Calu3 (cell line): ENCODE data around the gene ANO2. TPM values are rescaled to one million over a fixed set of nuclear protein-coding genes. Genes with fewer than 3 reads are reported as not detected.

Experiments
- BruUV-seq: library from RNA; stranded (reverse); fragments of 400-500 nt; replicated peaks from 2 replicates; lab custom pipeline; 2021; lab: Mats Ljungman, UMichigan
- CTCF ChIA-PET: fragments of 300-600 bp; sonication (Branson Sonifier 250); formaldehyde crosslinking; loops from one replicate; lab custom pipeline; 2022; ENCODE audit warnings: antibody characterized with exemption; lab: Charles Lee
- DNase-seq: peaks from one replicate; pipeline ENCODE4 v3.0.0; 2022
- H3K27ac Mint-ChIP-seq: one replicate; pipeline ENCODE4 v1.8.0; 2022; ENCODE audit warnings: mixed read lengths; ENCODE audit not compliant: unreplicated experiment
- H3K27me3 Mint-ChIP-seq: one replicate; pipeline ENCODE4 v1.8.0; 2022; ENCODE audit warnings: mixed read lengths; ENCODE audit not compliant: unreplicated experiment
- H3K36me3 Mint-ChIP-seq: one replicate; pipeline ENCODE4 v1.8.0; 2022; ENCODE audit warnings: mild to moderate bottlenecking, moderate library complexity, mixed read lengths; ENCODE audit not compliant: insufficient read depth, unreplicated experiment
- H3K4me1 Mint-ChIP-seq: one replicate; pipeline ENCODE4 v1.8.0; 2022; ENCODE audit warnings: mild to moderate bottlenecking, low read depth, mixed read lengths; ENCODE audit not compliant: unreplicated experiment
- H3K4me3 Mint-ChIP-seq: one replicate; pipeline ENCODE4 v1.8.0; 2022; ENCODE audit warnings: mild to moderate bottlenecking, low read depth, moderate library complexity, mixed read lengths; ENCODE audit not compliant: unreplicated experiment
- H3K9me3 Mint-ChIP-seq: one replicate; pipeline ENCODE4 v1.8.0; 2022; ENCODE audit warnings: low read depth, mixed read lengths; ENCODE audit not compliant: unreplicated experiment
- CTCF ChIP-seq: fragments of 200-600 bp; IDR thresholded peaks from one replicate; pipeline ENCODE4 v1.8.0; 2022; ENCODE audit warnings: antibody characterized with exemption; ENCODE audit not compliant: unreplicated experiment
- intact Hi-C: fragments of 100-400 bp; cut with micrococcal nuclease; formaldehyde crosslinking; loops from one replicate; pipeline ENCODE4 v1.10.0; 2022; ENCODE audit not compliant: unreplicated experiment
- total RNA-seq: library from RNA; stranded (reverse); gene quantifications from 2 replicates; pipeline ENCODE4 v1.2.3, GENCODE V29; 2022

The ANO2 gene
- total RNA-seq, 1 experiment from 2014 or later = not detected

- peaks cover 6% of the 10 kb centered on the region for H3K9me3 Mint-ChIP-seq
- TF ChIP-seq CTCF = no peak
- CTCF ChIA-PET = no interaction called here
- no peak overlapping the region for H3K4me3 Mint-ChIP-seq
- H3K27me3 Mint-ChIP-seq = peaks cover 2% of the 10 kb centered on the region
- H3K4me1 Mint-ChIP-seq = no peaks in the 10 kb centered on the region
- no TSS peak for BruUV-seq
- intact Hi-C loops = loop anchor here (10.0 kb wide), 1 partner anchor 468 kb away; no protein-coding TSS in a partner anchor
- no peak for DNase-seq
- H3K36me3 Mint-ChIP-seq = no peaks in the 10 kb centered on the region
- H3K27ac Mint-ChIP-seq = no peak overlapping the region
Observed at GRCh38 chr12:5643266-5643665, 301.8 kb downstream of the ANO2 start.

GRCh38 chr12:5637698-5638097 lies 307.4 kb downstream of the ANO2 start:
- no peak overlapping the region for H3K4me3 Mint-ChIP-seq
- no peak overlapping the region for H3K27ac Mint-ChIP-seq
- no peak for DNase-seq
- H3K27me3 Mint-ChIP-seq = peaks cover 18% of the 10 kb centered on the region
- CTCF ChIA-PET = no interaction called here
- BruUV-seq = no TSS peak
- no peaks in the 10 kb centered on the region for H3K36me3 Mint-ChIP-seq
- intact Hi-C loops = no loop called here
- H3K4me1 Mint-ChIP-seq = no peaks in the 10 kb centered on the region
- TF ChIP-seq CTCF = no peak
- peaks cover 6% of the 10 kb centered on the region for H3K9me3 Mint-ChIP-seq

DNA sequence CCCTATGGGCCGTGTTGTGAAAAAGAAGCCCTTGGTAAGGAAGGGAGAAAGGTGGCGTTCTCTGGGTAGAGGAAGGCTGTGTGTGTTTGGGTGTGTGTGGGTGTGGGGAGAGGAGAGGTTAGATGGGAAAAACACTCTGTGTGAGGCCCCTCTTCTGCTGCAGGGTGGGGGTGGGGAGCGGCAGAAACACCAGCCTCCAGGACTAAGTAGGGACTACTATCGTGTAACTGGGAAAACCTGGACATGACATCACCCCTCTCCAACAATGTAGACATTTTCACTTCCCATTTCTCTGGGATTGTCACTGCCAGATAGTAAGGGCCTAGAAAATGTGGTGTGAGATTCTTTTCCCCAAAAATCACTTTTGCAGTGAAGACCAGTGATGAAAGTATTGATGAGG lies 308.2 kb downstream of the ANO2 start:
- intact Hi-C loops = no loop called here
- Mint-ChIP-seq H3K27ac (no peak overlapping the region), H3K4me1 (no peaks in the 10 kb centered on the region), H3K27me3 (peaks cover 26% of the 10 kb centered on the region), H3K9me3 (peaks cover 6% of the 10 kb centered on the region), H3K4me3 (no peak overlapping the region), H3K36me3 (no peaks in the 10 kb centered on the region)
- CTCF ChIA-PET = no interaction called here
- DNase-seq = no peak
- BruUV-seq = no TSS peak
- no peak for TF ChIP-seq CTCF

GRCh38 chr12:5633106-5633505 lies 312.0 kb downstream of the ANO2 start:
- H3K4me3 Mint-ChIP-seq = no peak overlapping the region
- peaks cover 6% of the 10 kb centered on the region for H3K9me3 Mint-ChIP-seq
- CTCF ChIA-PET = no interaction called here
- no peak overlapping the region for H3K27ac Mint-ChIP-seq
- H3K27me3 Mint-ChIP-seq = peaks cover 54% of the 10 kb centered on the region
- H3K4me1 Mint-ChIP-seq = no peaks in the 10 kb centered on the region
- TF ChIP-seq CTCF = no peak
- no peak for DNase-seq
- BruUV-seq = no TSS peak
- no peaks in the 10 kb centered on the region for H3K36me3 Mint-ChIP-seq
- intact Hi-C loops = no loop called here
